ENCODE results near the gene NUDT16L1.

DNA sequence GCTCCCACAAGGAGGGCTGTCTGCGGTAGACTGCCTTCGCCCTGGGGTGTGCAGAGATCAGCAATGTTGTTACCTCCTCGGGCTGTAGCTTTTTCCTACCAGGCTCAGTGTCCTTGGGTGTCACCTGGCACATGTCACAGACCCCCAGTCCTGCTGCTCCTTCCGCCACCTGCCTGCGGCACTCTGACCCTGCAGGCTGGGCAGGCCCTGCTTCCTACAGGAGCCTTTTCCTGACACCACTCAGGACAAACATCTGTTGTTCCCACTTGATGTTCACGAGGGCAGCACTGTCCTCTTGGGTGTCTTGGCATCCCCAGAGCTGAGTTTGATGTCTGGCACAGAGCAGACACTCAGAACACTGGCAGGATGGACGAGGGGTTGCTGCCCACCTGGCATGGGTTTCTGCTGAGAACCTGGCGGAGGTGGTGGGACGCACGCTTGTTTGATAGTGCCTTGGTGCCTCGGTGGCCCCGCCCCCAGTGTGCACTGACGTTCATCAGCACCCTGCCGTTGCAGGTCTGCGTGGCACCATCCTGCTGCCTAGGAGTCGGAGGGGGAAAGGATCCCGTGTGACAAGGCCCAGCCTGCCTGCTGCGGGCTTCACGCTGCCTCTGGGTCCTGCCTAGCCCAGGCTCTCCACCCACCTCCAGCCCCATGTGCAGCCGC, 26.7 kb upstream of the NUDT16L1 start:
- TF ChIP-seq CTCF (IDR thresholded peaks at IDR 0.05; ENCODE audit: low read depth, low read length) = no peak
- no peak for TF ChIP-seq POLR2A (IDR thresholded peaks at IDR 0.05; ENCODE audit: extremely low read depth, insufficient read length)
- no peak for TF ChIP-seq MAX (IDR thresholded peaks at IDR 0.05; ENCODE audit: low read depth, low read length)
- no peak for TF ChIP-seq MYC (IDR thresholded peaks at IDR 0.05; ENCODE audit: low read depth, low read length)
